ENCODE measurements around the gene MGAT4B.
"Not testable (repeated sequence)": the region's sequence is repeated elsewhere in the genome, so short reads cannot be mapped to it uniquely, and the experiment has no call there.

Gene MGAT4B

GRCh38 chr5:179794171-179794570 is 12.5 kb downstream of the MGAT4B start:
- no peak for DNase-seq

GRCh38 chr5:179793468-179794139 is 13.1 kb downstream of the MGAT4B start, which contains the start of gene LTC4S:
Gene LTC4S (plus strand): TSS chr5:179793986. CDS start chr5:179794081, 95 bp downstream.
- DNase-seq: peak; percentile 66

- no peak for DNase-seq
These were observed 13.8 kb downstream of the MGAT4B start for GRCh38 chr5:179792612-179793467.

- no peak for DNase-seq
These were observed 14.6 kb downstream of the MGAT4B start for GRCh38 chr5:179791881-179792611.

- not testable (repeated sequence) for DNase-seq
These were observed 17.4 kb downstream of the MGAT4B start for GRCh38 chr5:179789278-179789677.

DNA sequence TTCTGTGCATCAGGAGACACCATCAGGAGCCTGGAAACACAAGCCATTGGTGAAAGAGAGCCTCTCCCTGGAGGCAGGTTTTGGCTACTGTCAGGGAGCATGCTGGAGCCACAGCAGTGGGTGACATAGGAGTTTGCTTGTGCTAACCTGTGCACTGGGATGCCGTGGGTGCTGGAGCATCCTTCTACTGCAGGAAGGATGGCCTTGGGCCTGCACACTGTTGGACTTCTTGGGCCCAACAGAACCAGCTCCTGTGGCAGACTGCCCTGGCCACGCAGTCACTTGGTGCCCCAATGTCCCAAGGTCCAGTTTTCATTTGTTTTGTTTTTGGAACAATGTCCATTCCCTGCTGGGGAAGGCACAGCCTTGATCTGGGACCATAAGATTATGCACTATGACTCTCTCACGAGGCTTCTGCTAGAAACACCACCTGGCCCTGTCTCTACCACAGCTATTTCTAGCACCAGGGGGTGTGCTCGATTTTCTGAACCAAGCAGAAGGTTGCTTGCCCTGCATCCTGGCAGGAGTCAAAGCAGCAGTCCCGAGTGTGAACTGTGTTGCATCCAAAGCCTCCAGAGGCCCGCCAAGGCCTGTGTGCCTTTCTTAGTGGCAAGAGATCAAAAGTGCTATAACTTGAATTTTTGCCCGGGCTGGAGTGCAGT is 18.3 kb downstream of the MGAT4B start:
- no peak for DNase-seq

- DNase-seq: no peak
These were observed 19.8 kb downstream of the MGAT4B start for GRCh38 chr5:179786861-179787260.

DNA sequence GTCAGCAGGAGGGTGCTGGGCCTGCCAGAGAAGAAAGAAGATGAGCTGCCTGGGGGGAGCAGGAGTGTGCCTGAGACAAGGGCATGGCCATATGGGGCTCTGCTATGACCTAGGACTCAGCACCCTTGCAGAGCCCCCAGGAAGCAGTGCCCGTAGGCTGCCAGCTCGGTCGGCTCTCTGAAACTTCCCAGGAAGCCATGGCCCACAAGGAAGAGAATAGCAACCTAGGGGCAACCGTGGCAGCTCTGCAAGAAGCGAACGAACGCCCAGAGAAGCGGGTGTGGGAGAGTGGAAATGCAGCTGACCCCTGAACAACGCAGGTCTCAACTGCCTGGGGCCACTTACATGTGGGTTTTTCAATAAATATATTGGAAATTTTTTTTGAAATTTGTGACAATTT is 23.5 kb downstream of the MGAT4B start:
- no peak for DNase-seq

GRCh38 chr5:179781846-179782245 is 24.8 kb downstream of the MGAT4B start:
- no peak for DNase-seq

GRCh38 chr5:179780362-179780761 is 26.3 kb downstream of the MGAT4B start:
- no peak for DNase-seq

DNA sequence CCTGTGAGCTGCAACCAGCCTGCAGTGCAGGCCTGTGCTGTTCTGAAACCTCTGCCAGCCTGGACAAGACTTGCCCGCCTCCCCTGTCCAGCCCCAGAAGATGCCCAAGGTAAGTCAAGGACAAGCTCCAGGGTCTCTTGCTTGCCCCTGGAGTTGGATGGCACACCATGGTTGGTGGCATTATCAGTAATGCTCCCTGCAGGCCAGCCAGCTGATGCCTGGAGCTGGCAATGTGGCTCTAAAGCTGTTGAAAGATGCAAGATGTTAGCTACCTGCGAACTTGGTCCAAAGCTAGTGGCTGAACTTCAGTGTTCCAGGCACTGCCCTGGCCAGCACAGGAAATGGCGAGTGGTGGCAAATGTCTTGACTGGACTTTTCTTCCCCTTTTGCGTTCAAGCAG is 26.8 kb downstream of the MGAT4B start:
- no peak for DNase-seq

DNA sequence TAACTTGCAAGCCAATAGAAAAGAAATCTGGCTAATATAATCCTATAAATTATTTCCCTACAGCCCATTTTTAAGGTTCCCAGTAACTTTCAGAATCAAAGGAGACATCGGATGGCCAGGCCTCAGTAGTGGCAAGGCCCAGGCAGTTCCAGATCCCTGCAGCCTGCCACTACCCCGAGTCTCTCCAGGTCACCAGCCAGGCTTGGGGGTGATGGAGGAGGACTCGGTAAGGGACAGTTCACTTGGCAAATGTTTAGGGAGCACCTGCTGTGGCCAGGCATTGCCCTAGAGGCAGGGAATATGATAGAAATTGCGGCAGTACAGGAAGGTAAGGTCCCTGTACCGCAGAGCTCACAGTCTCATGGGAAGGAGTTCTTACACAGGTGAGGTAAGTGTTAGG is 28.1 kb downstream of the MGAT4B start:
- DNase-seq: no peak

DNA sequence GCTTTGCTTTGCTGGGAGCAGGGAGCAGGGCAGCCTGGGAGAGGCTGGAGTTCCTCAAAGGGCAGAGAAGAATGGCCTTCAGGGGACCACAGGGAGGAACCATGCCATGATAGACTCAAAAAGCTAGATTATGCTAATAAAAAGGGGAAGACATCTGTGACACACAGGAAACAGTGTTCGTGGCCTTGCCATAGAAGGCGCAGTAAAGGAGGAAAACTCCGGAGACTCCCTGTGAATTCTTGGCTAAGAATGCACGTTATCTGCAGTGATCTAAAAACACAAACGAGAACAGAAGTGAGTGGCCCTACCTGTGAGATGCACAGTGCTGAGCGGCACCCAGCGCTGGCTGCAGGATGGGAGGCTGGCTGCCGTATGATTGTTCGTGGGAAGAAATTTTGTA is 28.8 kb downstream of the MGAT4B start:
- DNase-seq: no peak

GRCh38 chr5:179777456-179777855 is 29.2 kb downstream of the MGAT4B start:
- no peak for DNase-seq

DNA sequence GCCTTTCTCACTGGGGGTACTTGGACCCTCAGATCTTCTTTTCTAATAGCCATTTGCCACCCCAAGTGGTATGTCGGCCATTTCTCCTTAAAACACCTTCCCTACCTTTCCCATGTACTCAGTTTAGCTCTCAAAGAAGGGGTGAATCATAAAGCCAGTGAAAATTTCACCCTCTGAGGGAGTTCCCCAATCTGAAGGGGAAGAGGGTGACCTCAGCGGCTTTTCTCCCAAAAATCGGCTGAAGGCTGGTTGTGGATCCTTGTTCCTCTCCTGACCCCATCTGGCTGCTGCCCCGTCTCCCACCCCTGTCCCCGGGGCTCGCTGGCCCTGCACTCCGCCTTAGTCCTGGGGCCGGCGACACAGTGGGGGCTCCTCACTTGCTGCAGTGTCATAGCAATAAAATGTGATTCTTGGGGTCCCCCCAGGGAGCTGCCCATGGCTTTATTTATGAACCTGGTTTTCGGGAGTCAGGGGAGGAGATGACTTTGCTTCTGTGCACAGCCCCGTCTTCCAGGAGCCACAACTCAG is 30.2 kb downstream of the MGAT4B start:
- no peak for DNase-seq

DNA sequence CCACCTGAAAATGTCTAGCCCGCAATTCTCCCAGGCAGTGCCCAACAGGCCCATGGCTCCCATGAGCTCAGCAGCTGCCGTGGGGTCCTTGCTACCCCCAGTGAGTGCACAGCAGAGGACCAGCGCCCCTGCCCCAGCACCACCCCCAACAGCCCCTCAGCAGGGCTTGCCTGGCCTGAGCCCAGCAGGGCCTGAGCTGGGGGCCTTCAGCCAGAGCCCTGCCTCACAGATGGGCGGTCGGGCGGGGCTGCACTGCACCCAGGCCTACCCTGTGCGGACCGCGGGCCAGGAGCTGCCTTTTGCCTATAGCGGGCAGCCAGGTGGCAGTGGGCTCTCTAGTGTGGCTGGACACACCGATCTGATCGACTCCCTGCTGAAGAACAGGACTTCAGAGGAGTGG is 32.2 kb downstream of the MGAT4B start:
- DNase-seq: no peak

GRCh38 chr5:179773686-179774040 is 33.0 kb downstream of the MGAT4B start:
- DNase-seq: no peak

- DNase-seq: no peak
These were observed 34.3 kb downstream of the MGAT4B start for GRCh38 chr5:179772351-179772750.

- DNase-seq: no peak
These were observed 35.3 kb downstream of the MGAT4B start for GRCh38 chr5:179771311-179771895.

- DNase-seq: no peak
These were observed 36.9 kb downstream of the MGAT4B start for GRCh38 chr5:179769796-179770195.

- DNase-seq: no peak
These were observed 37.4 kb downstream of the MGAT4B start for GRCh38 chr5:179769271-179769670.

DNA sequence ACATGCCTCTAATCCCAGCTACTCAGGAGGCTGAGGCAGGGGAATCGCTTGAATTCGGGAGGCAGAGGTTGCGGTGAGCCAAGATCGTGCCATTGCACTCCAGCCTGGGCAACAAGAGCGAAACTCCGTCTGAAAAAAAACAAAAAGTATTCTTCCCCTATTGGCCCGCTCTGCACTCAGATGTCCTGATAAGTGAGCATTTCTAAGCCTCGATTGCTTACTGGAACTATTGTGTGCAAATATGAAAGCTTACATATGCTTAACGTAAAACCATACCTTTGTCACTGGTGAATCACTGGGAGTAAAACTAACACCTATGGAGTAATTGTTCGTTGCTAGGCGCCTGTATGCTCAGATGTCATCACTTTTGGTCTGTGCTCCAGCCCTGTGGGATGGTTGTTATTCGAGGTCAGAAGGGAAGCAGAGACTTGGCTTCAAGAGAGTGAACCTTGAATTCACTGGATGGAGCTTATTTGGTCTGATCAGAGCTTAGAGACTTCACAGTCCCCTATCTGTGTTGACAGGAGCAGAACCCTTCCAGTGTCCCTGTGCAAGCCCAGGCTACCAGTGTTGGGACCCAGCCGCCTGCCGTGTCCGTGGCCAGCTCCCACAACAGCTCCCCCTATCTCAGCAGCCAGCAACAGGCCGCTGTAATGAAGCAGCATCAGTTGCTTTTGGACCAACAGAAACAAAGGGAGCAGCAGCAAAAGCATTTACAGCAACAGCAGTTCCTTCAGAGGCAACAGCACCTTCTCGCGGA is 38.2 kb downstream of the MGAT4B start:
- DNase-seq: no peak

Data from central memory CD4-positive, alpha-beta T cell (primary cell).